ENCODE measurements around the gene DGAT2L6. TPM values are rescaled to one million over a fixed set of nuclear protein-coding genes. Genes with fewer than 3 reads are reported as not detected.

The DGAT2L6 gene
- total RNA-seq: not detected

- Histone ChIP-seq H3K36me3 (no peaks in the 10 kb centered on the region), H3K27ac (no peak within 1 kb of the TSS), H3K27me3 (no peaks in the 10 kb centered on the region), H3K4me3 (no peak within 1 kb of the TSS), H3K4me1 (no peaks in the 10 kb centered on the region), H3K9me3 (no peaks in the 10 kb centered on the region)
- no peak for DNase-seq
- in situ Hi-C loops (cut with MboI; ENCODE audit: low sequenced_read_pairs in 4 of 4): no loop called here
- ATAC-seq: no peak
- intact Hi-C loops (cut with DNase I; ENCODE audit: low total_unique reads): no loop called here
- TF ChIP-seq CTCF (IDR thresholded peaks at IDR 0.05 in 4 of 5, conservative IDR thresholded peaks at IDR 0.05 in 1 of 5) (no peak), POLR2A (IDR thresholded peaks at IDR 0.05) (no peak)
These were observed at the start of gene DGAT2L6 for GRCh38 chrX:70176938-70177533. Gene DGAT2L6, plus strand, starts transcription at chrX:70177483. Its CDS starts 100 bp downstream, at chrX:70177583.

- Histone ChIP-seq H3K9me3 (no peaks in the 10 kb centered on the region), H3K27ac (no peak overlapping the region), H3K4me3 (no peak overlapping the region), H3K4me1 (no peaks in the 10 kb centered on the region), H3K36me3 (no peaks in the 10 kb centered on the region), H3K27me3 (peaks cover 0 to 2% (median 0%) of the 10 kb centered on the region in 3 donors)
- intact Hi-C loops (cut with DNase I; ENCODE audit: low total_unique reads): no loop called here
- in situ Hi-C loops (cut with MboI; ENCODE audit: low sequenced_read_pairs in 4 of 4): loop anchor here in 3 of 4 donors (25.0 kb wide), 1 partner anchor 309 kb away; the partner anchor contains the start of gene DLG3 (in 3 of the 3)
- TF ChIP-seq POLR2A (IDR thresholded peaks at IDR 0.05) (no peak), CTCF (IDR thresholded peaks at IDR 0.05 in 4 of 5, conservative IDR thresholded peaks at IDR 0.05 in 1 of 5) (no peak)
- ATAC-seq (no peak), DNase-seq (no peak)
These were observed 49.2 kb upstream of the DGAT2L6 start for GRCh38 chrX:70128071-70128470.

GRCh38 chrX:70129816-70130215, 47.5 kb upstream of the DGAT2L6 start:
- no peaks in the 10 kb centered on the region for H3K9me3 ChIP-seq
- H3K27ac ChIP-seq: no peak overlapping the region
- peaks cover 0 to 2% (median 0%) of the 10 kb centered on the region in 3 donors for H3K27me3 ChIP-seq
- in situ Hi-C loops (cut with MboI; ENCODE audit: low sequenced_read_pairs in 4 of 4): loop anchor here in 3 of 4 donors (25.0 kb wide), 1 partner anchor 307 kb away; the partner anchor contains the start of gene DLG3 (in 3 of the 3)
- DNase-seq: no peak
- ATAC-seq: no peak
- H3K4me1 ChIP-seq: peaks cover 3 to 4% of the 10 kb centered on the region in 2 donors
- no peaks in the 10 kb centered on the region for H3K36me3 ChIP-seq
- no peak for TF ChIP-seq CTCF (IDR thresholded peaks at IDR 0.05 in 4 of 5, conservative IDR thresholded peaks at IDR 0.05 in 1 of 5)
- TF ChIP-seq POLR2A (IDR thresholded peaks at IDR 0.05): no peak
- intact Hi-C loops (cut with DNase I; ENCODE audit: low total_unique reads): loop anchor here (5.0 kb wide), 2 partner anchors 1052 to 1237 kb away; partner anchors contain the start of gene TAF1
- no peak overlapping the region for H3K4me3 ChIP-seq

DNA sequence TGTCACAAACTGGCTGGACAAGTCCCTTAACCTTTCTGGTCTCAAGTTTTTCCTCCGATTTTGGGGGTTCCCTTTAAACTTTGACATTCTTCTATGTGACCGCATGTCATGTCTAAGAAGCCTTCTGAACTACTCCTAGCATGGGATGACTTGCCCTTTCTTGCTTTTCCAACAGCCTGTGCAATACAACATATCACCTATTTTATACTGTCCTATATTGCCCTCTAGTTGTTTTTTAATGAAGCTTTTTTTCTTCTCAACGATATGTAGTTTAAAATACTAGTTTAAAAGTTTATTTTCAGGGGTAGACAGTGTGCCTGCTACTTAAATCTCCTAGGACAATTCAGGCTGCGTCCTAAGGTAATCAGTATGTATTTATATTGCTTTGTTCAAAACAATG, 45.1 kb upstream of the DGAT2L6 start:
- ATAC-seq (no peak), DNase-seq (no peak)
- intact Hi-C loops (cut with DNase I; ENCODE audit: low total_unique reads): loop anchor here (5.0 kb wide), 2 partner anchors 1050 to 1235 kb away; partner anchors contain the start of gene TAF1
- TF ChIP-seq CTCF (IDR thresholded peaks at IDR 0.05 in 4 of 5, conservative IDR thresholded peaks at IDR 0.05 in 1 of 5) (no peak), POLR2A (IDR thresholded peaks at IDR 0.05) (no peak)
- peak overlapping the region in 1 of 4 donors; percentile 90 for H3K27ac ChIP-seq
- H3K4me3 ChIP-seq: no peak overlapping the region
- peaks cover 0 to 2% (median 0%) of the 10 kb centered on the region in 3 donors for H3K27me3 ChIP-seq
- H3K36me3 ChIP-seq: no peaks in the 10 kb centered on the region
- H3K9me3 ChIP-seq: no peaks in the 10 kb centered on the region
- peaks cover 5 to 7% of the 10 kb centered on the region in 2 donors for H3K4me1 ChIP-seq
- in situ Hi-C loops (cut with MboI; ENCODE audit: low sequenced_read_pairs in 4 of 4): loop anchor here in 3 of 4 donors (25.0 kb wide), 1 partner anchor 305 kb away; the partner anchor contains the start of gene DLG3 (in 3 of the 3)

Data from gastrocnemius medialis (tissue), 4 donors.